GM18868 (cell line): ENCODE measurements around the gene PDXP.
"Not testable (repeated sequence)": the region's sequence is repeated elsewhere in the genome, so short reads cannot be mapped to it uniquely, and the experiment has no call there.

Experiments used
- ATAC-seq: cut with Tn5 transposase; IDR thresholded peaks from one replicate; pipeline ENCODE4 v1.9.1; 2021; ENCODE audit warnings: mild to moderate bottlenecking, moderate library complexity; ENCODE audit not compliant: unreplicated experiment

The PDXP gene

GRCh38 chr22:37696260-37696656 is 37.7 kb downstream of the PDXP start:
- not testable (repeated sequence) for ATAC-seq

GRCh38 chr22:37696657-37697537 is 38.4 kb downstream of the PDXP start, which contains the start of gene TRIOBP:
Gene TRIOBP, plus strand, starts transcription at chr22:37697048. Its CDS starts 4,318 bp downstream, at chr22:37701366.
- ATAC-seq: peak; percentile 77

GRCh38 chr22:37697538-37697835 is 39.0 kb downstream of the PDXP start:
- no peak for ATAC-seq

GRCh38 chr22:37701141-37701786 is 42.7 kb downstream of the PDXP start:
- ATAC-seq: no peak

- ATAC-seq: no peak
Measured at GRCh38 chr22:37703906-37704305, 45.4 kb downstream of the PDXP start.

- ATAC-seq: no peak
Measured at GRCh38 chr22:37704645-37705044, 46.1 kb downstream of the PDXP start.

- no peak for ATAC-seq
Measured at GRCh38 chr22:37705205-37705604, 46.7 kb downstream of the PDXP start.

GRCh38 chr22:37708580-37709444 is 50.3 kb downstream of the PDXP start:
- ATAC-seq: no peak

GRCh38 chr22:37709445-37709765 is 50.9 kb downstream of the PDXP start:
- ATAC-seq: no peak

GRCh38 chr22:37710675-37711074 is 52.2 kb downstream of the PDXP start:
- no peak for ATAC-seq

GRCh38 chr22:37711490-37711889 is 53.0 kb downstream of the PDXP start:
- ATAC-seq: no peak

- ATAC-seq: no peak
Measured at GRCh38 chr22:37713761-37714160, 55.2 kb downstream of the PDXP start.

- ATAC-seq: no peak
Measured at GRCh38 chr22:37714634-37715033, 56.1 kb downstream of the PDXP start.

- ATAC-seq: no peak
Measured at GRCh38 chr22:37715760-37716159, 57.2 kb downstream of the PDXP start.
